ENCODE data around the gene LMX1A.

Gene LMX1A

DNA sequence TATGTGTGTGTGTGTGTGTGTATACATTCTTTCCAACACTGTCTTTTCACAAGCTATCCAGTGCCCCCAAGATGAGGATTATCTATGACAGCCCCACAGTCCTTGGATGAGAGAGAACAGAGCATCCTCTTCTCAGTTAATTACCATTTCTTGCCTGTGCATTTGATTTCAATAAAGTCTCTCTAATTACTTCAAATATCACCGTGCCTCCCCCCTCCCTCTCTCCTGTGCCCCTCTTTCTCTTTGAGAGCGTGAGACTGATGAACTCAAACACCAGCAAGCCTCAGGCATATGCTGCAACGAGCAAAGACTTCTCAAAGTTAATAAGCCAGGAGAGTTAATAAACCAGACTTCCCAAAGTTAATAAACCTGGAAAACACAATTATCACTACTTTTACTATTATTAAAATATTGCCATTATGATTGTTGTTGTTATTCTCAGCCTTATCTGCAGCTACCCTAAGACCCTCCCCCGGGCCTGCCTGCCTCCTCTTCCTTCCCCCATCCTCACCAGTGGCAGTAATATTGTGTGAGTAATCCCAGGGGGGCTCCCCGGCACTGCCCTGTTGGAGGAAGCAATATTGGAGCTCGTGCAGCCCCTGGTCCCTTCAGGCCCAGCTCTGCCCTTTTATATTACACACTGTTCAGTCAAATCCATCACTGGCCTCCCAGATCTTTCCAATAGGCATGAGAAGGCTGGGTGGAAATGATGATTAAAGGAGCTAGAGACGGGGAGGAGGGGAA is 30.9 kb downstream of the LMX1A start:
- no peak for DNase-seq (ENCODE audit: low read depth)

- DNase-seq (ENCODE audit: low read depth) = no peak
Measured at GRCh38 chr1:165324050-165324449, 32.5 kb downstream of the LMX1A start.

GRCh38 chr1:165317612-165318011 is 38.9 kb downstream of the LMX1A start:
- no peak for DNase-seq (ENCODE audit: low read depth)

DNA sequence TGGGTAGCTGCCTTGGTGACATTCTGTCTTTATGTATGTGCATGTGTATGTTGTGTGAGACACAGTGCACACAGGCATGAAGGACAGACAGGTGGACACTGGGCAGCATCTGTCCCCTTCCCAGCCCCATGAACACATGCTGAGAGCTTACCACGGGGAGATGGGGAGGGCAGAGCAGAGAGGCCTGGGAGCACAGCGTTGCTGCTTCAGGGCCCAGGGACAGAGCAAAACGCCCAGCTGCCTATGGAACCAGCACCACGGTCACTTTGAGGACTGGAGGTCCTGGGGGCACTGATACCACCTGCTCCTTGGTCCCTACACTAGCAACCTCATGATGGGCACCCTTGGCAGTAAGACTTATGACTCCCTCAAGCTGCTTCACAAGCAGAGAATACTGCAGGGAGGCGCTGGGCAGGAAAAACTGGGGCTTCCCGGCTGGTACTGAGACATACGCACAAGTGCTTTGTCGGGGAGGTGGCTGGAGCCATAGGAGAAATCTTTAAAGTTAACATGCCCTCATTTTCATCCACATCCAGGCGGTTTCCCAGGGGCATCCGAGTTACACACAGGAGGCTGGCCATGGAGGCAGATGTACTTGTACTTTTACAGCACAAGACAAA is 40.3 kb downstream of the LMX1A start:
- DNase-seq (ENCODE audit: low read depth) = no peak

DNA sequence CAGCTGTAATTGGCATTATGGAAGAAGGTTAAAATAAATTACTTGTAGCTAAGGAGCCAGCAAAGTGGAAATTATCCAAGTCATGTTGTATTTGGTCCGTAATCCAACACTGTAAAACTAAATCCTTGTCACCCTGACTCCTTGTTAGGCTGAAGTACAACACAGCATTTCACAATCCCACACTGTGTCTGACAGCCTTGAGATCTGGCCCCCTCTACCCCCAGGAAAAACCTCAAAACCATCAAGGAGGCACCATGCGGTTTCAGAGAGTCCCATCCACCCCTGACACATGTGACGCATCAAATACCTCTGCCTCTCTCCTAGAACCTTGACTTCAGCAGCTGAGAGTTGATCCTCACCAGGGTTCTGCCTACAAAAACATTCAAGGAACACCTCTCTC is 41.0 kb downstream of the LMX1A start:
- DNase-seq (ENCODE audit: low read depth) = no peak

DNA sequence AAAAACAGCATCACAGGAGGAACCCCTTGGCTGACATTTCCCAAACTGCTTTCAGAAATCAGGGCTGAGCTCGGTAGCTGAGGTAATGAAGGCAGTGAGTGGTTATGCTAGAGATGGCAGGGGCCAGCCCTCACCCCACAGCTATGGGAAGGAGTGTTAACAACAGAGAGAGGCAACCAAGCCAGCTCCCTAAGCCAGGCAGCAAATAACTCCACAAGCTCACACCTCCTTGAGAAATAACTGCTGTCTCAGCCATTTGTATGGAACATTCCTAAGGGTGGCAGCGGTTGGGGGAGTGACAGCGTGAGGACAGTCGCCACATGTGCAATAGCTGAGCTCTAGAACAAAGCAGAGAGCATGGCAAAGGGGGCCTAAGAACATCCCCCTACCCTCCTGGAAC is 42.6 kb downstream of the LMX1A start:
- DNase-seq (ENCODE audit: low read depth) = no peak

- no peak for DNase-seq (ENCODE audit: low read depth)
Measured at GRCh38 chr1:165312591-165312990, 43.9 kb downstream of the LMX1A start.

- no peak for DNase-seq (ENCODE audit: low read depth)
Measured at GRCh38 chr1:165306543-165307434, 49.7 kb downstream of the LMX1A start.

DNA sequence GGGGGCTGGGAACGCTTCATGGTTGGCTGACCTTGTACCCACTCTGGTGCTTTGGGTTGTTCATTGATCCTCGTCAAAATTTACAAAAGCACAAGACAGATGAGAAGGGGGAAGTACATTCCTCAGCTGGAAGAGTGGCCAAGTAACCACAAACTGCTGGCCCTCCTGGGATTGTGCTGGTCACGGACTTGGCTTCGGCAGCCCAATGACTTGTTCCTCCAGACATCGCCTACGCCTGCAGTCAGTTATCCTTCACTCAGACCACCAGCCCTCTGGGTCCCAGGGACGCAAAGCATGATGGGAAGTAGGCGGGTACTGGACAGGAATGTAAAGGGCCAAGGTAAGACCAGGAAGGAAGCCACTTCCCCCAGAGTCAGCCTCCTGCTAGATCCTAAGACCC is 53.1 kb downstream of the LMX1A start:
- DNase-seq (ENCODE audit: low read depth) = no peak

DNA sequence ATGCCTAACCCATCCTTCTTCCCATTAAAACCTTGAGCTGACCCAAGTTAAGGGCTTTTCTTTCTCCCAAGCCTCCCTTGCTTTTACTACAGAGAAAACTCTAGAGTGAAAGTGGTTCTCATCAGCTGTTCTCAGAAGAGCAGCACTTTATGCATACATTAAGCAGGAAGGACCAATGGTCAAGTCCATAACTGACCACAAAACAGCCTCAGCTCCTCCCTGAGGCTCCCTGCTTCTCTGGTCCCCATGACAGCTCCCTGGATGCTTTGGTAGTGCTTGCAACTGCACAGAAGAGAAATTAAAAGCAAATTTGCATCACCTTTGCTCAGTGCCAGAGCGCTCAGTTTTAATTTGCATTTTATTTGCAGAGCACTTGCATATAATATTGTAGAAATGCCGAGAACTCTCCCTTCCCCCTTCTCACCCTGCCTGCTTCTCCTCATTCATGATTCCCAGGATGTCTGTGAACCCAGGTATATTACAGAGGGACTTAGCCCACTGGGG is 56.1 kb downstream of the LMX1A start:
- no peak for DNase-seq (ENCODE audit: low read depth)

GRCh38 chr1:165298203-165298820 is 58.2 kb downstream of the LMX1A start:
- DNase-seq (ENCODE audit: low read depth) = no peak

GRCh38 chr1:165296205-165296604 is 60.3 kb downstream of the LMX1A start:
- DNase-seq (ENCODE audit: low read depth) = no peak

GRCh38 chr1:165290148-165290547 is 66.4 kb downstream of the LMX1A start:
- DNase-seq (ENCODE audit: low read depth) = no peak

DNA sequence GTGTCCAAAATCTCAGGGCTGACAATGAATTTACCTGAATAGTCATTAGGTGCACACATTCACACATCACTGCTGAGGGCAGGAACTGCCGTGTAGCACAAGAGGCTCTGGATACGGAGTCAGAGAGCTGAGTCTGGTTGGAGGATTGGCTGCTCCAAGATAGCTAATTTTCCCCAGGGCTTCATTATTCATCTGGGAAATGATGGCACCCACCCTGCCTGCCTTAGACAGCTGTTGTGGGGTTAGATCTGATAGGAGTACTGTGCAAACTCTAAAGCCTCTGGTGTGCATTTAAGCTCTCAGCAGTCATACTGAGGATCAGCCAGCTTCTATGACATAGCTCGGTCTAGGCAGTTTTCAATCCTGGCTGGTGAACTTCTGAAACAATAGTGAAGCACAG is 67.0 kb downstream of the LMX1A start:
- DNase-seq (ENCODE audit: low read depth) = no peak

- DNase-seq (ENCODE audit: low read depth) = no peak
Measured at GRCh38 chr1:165288350-165289120, 68.0 kb downstream of the LMX1A start.

GRCh38 chr1:165287781-165288180 is 68.7 kb downstream of the LMX1A start:
- no peak for DNase-seq (ENCODE audit: low read depth)

GRCh38 chr1:165287329-165287728 is 69.2 kb downstream of the LMX1A start:
- no peak for DNase-seq (ENCODE audit: low read depth)

DNA sequence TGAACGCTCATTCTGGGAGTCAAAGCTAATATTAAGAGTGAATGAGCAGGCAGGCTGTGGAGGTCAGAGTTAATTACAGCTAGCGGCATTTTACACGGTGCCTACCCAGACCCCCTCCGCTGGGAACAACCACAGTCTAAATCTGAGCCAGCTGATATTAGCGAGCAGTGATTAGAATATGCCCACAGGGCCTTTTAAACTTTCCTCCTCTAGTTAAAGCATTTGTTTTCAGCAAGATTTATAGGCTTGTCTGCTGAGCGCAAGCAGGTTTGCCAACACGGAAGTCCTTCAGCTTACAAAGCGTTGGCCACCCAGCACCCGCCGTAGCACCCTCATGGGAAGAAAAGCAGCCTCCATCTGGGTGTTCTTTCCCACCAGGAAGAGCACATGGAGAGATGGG is 72.1 kb downstream of the LMX1A start:
- DNase-seq (ENCODE audit: low read depth) = no peak

- DNase-seq (ENCODE audit: low read depth) = no peak
Measured at GRCh38 chr1:165281207-165281901, 75.2 kb downstream of the LMX1A start.

- no peak for DNase-seq (ENCODE audit: low read depth)
Measured at GRCh38 chr1:165279882-165280281, 76.6 kb downstream of the LMX1A start.

GRCh38 chr1:165276314-165276713 is 80.2 kb downstream of the LMX1A start:
- DNase-seq (ENCODE audit: low read depth) = no peak

Data from stimulated activated CD8-positive, alpha-beta memory T cell treated with anti-CD3 and anti-CD28 coated beads, Interleukin-15, amount 100 ng/mL, for 1 hour (primary cell).